ENCODE data around the gene MREG. TPM values are rescaled to one million over a fixed set of nuclear protein-coding genes. Genes with fewer than 3 reads are reported as not detected.
"Not testable (repeated sequence)": the region's sequence is repeated elsewhere in the genome, so short reads cannot be mapped to it uniquely, and the experiment has no call there.

MREG gene
- total RNA-seq, 2 donors from 2014 or later, result 5.3 to 6.6 TPM

GRCh38 chr2:215957354-215958122, 55.8 kb downstream of the MREG start:
- not testable (repeated sequence) for H3K27ac Mint-ChIP-seq; H3K4me3 Mint-ChIP-seq; ATAC-seq; H3K27me3 Mint-ChIP-seq; H3K9me3 ChIP-seq (ENCODE audit: control insufficient read depth, low read length, poor library complexity, severe bottlenecking); H3K4me1 Mint-ChIP-seq; DNase-seq; H3K36me3 Mint-ChIP-seq (ENCODE audit: low read depth)

GRCh38 chr2:215952860-215953637, 60.3 kb downstream of the MREG start:
- Mint-ChIP-seq H3K27ac (no peak overlapping the region), H3K27me3 (no peaks in the 10 kb centered on the region), H3K36me3 (ENCODE audit: low read depth) (peaks cover 4% of the 10 kb centered on the region), H3K4me1 (peaks cover 4% of the 10 kb centered on the region), H3K4me3 (no peak overlapping the region)
- DNase-seq, result no peak
- no peak for ATAC-seq
- no peaks in the 10 kb centered on the region for H3K9me3 ChIP-seq (ENCODE audit: control insufficient read depth, low read length, poor library complexity, severe bottlenecking)

GRCh38 chr2:215951558-215951957, 61.8 kb downstream of the MREG start:
- no peak overlapping the region for H3K27ac Mint-ChIP-seq
- no peak overlapping the region for H3K4me3 Mint-ChIP-seq
- ATAC-seq (no peak), DNase-seq (no peak)
- H3K27me3 Mint-ChIP-seq, result no peaks in the 10 kb centered on the region
- no peaks in the 10 kb centered on the region for H3K9me3 ChIP-seq (ENCODE audit: control insufficient read depth, low read length, poor library complexity, severe bottlenecking)
- H3K36me3 Mint-ChIP-seq (ENCODE audit: low read depth), result peaks cover 2% of the 10 kb centered on the region
- H3K4me1 Mint-ChIP-seq, result peaks cover 1% of the 10 kb centered on the region

- no peak overlapping the region for H3K4me3 Mint-ChIP-seq
Observed at GRCh38 chr2:215949991-215950404, 63.4 kb downstream of the MREG start.

GRCh38 chr2:215948051-215948450, 65.3 kb downstream of the MREG start:
- H3K4me3 Mint-ChIP-seq, result no peak overlapping the region
- H3K27me3 Mint-ChIP-seq, result no peaks in the 10 kb centered on the region
- H3K9me3 ChIP-seq (ENCODE audit: control insufficient read depth, low read length, poor library complexity, severe bottlenecking), result no peaks in the 10 kb centered on the region
- H3K27ac Mint-ChIP-seq, result no peak overlapping the region
- no peaks in the 10 kb centered on the region for H3K4me1 Mint-ChIP-seq
- no peak for DNase-seq
- no peak for ATAC-seq
- peaks cover 10% of the 10 kb centered on the region for H3K36me3 Mint-ChIP-seq (ENCODE audit: low read depth)

More at GRCh38 chr2:215949991-215950404, 63.4 kb downstream of the MREG start:
- Mint-ChIP-seq H3K36me3 (ENCODE audit: low read depth) (peaks cover 5% of the 10 kb centered on the region), H3K27ac (no peak overlapping the region), H3K27me3 (no peaks in the 10 kb centered on the region), H3K4me1 (no peaks in the 10 kb centered on the region)
- no peak for DNase-seq
- no peaks in the 10 kb centered on the region for H3K9me3 ChIP-seq (ENCODE audit: control insufficient read depth, low read length, poor library complexity, severe bottlenecking)
- ATAC-seq, result peak; percentile 36

GRCh38 chr2:215946586-215946985, 66.8 kb downstream of the MREG start:
- Mint-ChIP-seq H3K4me1 (no peaks in the 10 kb centered on the region), H3K27ac (no peak overlapping the region), H3K27me3 (no peaks in the 10 kb centered on the region), H3K4me3 (no peak overlapping the region), H3K36me3 (ENCODE audit: low read depth) (peaks cover 14% of the 10 kb centered on the region)
- DNase-seq (no peak), ATAC-seq (no peak)
- no peaks in the 10 kb centered on the region for H3K9me3 ChIP-seq (ENCODE audit: control insufficient read depth, low read length, poor library complexity, severe bottlenecking)

- Mint-ChIP-seq H3K27ac (no peak overlapping the region), H3K4me1 (no peaks in the 10 kb centered on the region), H3K4me3 (no peak overlapping the region), H3K27me3 (no peaks in the 10 kb centered on the region), H3K36me3 (ENCODE audit: low read depth) (peaks cover 16% of the 10 kb centered on the region)
- no peaks in the 10 kb centered on the region for H3K9me3 ChIP-seq (ENCODE audit: control insufficient read depth, low read length, poor library complexity, severe bottlenecking)
- ATAC-seq, result no peak
- no peak for DNase-seq
Observed at GRCh38 chr2:215942194-215942593, 71.2 kb downstream of the MREG start.

GRCh38 chr2:215941726-215942125, 71.6 kb downstream of the MREG start:
- no peak for ATAC-seq
- H3K4me3 Mint-ChIP-seq, result no peak overlapping the region
- H3K9me3 ChIP-seq (ENCODE audit: control insufficient read depth, low read length, poor library complexity, severe bottlenecking), result no peaks in the 10 kb centered on the region
- no peaks in the 10 kb centered on the region for H3K4me1 Mint-ChIP-seq
- H3K27ac Mint-ChIP-seq, result no peak overlapping the region
- H3K27me3 Mint-ChIP-seq, result no peaks in the 10 kb centered on the region
- H3K36me3 Mint-ChIP-seq (ENCODE audit: low read depth), result peaks cover 16% of the 10 kb centered on the region
- DNase-seq, result no peak

GRCh38 chr2:215940645-215941184, 72.6 kb downstream of the MREG start:
- no peak for DNase-seq
- Mint-ChIP-seq H3K4me1 (no peaks in the 10 kb centered on the region), H3K36me3 (ENCODE audit: low read depth) (peaks cover 13% of the 10 kb centered on the region), H3K4me3 (no peak overlapping the region), H3K27ac (peak overlapping the region; percentile 41), H3K27me3 (no peaks in the 10 kb centered on the region)
- no peaks in the 10 kb centered on the region for H3K9me3 ChIP-seq (ENCODE audit: control insufficient read depth, low read length, poor library complexity, severe bottlenecking)
- no peak for ATAC-seq

GRCh38 chr2:215937190-215937589, 76.2 kb downstream of the MREG start:
- DNase-seq (no peak), ATAC-seq (no peak)
- no peaks in the 10 kb centered on the region for H3K9me3 ChIP-seq (ENCODE audit: control insufficient read depth, low read length, poor library complexity, severe bottlenecking)
- Mint-ChIP-seq H3K27ac (no peak overlapping the region), H3K36me3 (ENCODE audit: low read depth) (peaks cover 6% of the 10 kb centered on the region), H3K4me1 (peaks cover 5% of the 10 kb centered on the region), H3K27me3 (peaks cover 10% of the 10 kb centered on the region), H3K4me3 (no peak overlapping the region)

- ATAC-seq (no peak), DNase-seq (no peak)
- Mint-ChIP-seq H3K36me3 (ENCODE audit: low read depth) (no peaks in the 10 kb centered on the region), H3K4me1 (peaks cover 11% of the 10 kb centered on the region), H3K27me3 (peaks cover 34% of the 10 kb centered on the region), H3K27ac (no peak overlapping the region), H3K4me3 (no peak overlapping the region)
- no peaks in the 10 kb centered on the region for H3K9me3 ChIP-seq (ENCODE audit: control insufficient read depth, low read length, poor library complexity, severe bottlenecking)
Observed at GRCh38 chr2:215933151-215933550, 80.2 kb downstream of the MREG start.

GRCh38 chr2:215931256-215931903, 82.0 kb downstream of the MREG start:
- Mint-ChIP-seq H3K4me1 (peaks cover 11% of the 10 kb centered on the region), H3K27me3 (peaks cover 37% of the 10 kb centered on the region), H3K4me3 (no peak overlapping the region), H3K27ac (no peak overlapping the region), H3K36me3 (ENCODE audit: low read depth) (no peaks in the 10 kb centered on the region)
- H3K9me3 ChIP-seq (ENCODE audit: control insufficient read depth, low read length, poor library complexity, severe bottlenecking), result no peaks in the 10 kb centered on the region
- ATAC-seq (peak; percentile 63), DNase-seq (peak in 2 of 3 donors; percentile 10 to 29)
